Activated naive CD8-positive, alpha-beta T cell treated with anti-CD3 and anti-CD28 coated beads, Interleukin-2, amount 50 U/mL, for 24 hours (primary cell): ENCODE measurements around the gene AQR.
"Not testable (repeated sequence)": the region's sequence is repeated elsewhere in the genome, so short reads cannot be mapped to it uniquely, and the experiment has no call there.

Source experiments
- ATAC-seq: fragments of 150-1000 bp; cut with Tn5 transposase; one replicate; pipeline ENCODE4 v1.10.0; 2021
- DNase-seq: peaks from one replicate; pipeline ENCODE4 v3.0.0; 2021
- H3K27ac Mint-ChIP-seq: one replicate; pipeline ENCODE4 v1.8.0; 2021; ENCODE audit warnings: mild to moderate bottlenecking, mixed read lengths
- H3K27me3 Mint-ChIP-seq: one replicate; pipeline ENCODE4 v1.8.0; 2021; ENCODE audit warnings: mixed read lengths
- H3K36me3 Mint-ChIP-seq: one replicate; pipeline ENCODE4 v1.8.0; 2021; ENCODE audit warnings: low read depth, mixed read lengths
- H3K4me1 Mint-ChIP-seq: one replicate; pipeline ENCODE4 v1.8.0; 2021; ENCODE audit warnings: mixed read lengths
- H3K4me3 Mint-ChIP-seq: one replicate; pipeline ENCODE4 v1.8.0; 2021; ENCODE audit warnings: mild to moderate bottlenecking, moderate library complexity, mixed read lengths
- H3K9me3 Mint-ChIP-seq: one replicate; pipeline ENCODE4 v1.8.0; 2021; ENCODE audit warnings: mixed read lengths

Gene AQR

GRCh38 chr15:34986326-34986725 lies 16.8 kb upstream of the AQR start:
- no peaks in the 10 kb centered on the region for H3K9me3 Mint-ChIP-seq
- DNase-seq (no peak), ATAC-seq (no peak)
- peak overlapping the region; percentile 99 for H3K27ac Mint-ChIP-seq
- H3K4me3 Mint-ChIP-seq, result peak overlapping the region; percentile 96
- no peaks in the 10 kb centered on the region for H3K27me3 Mint-ChIP-seq
- H3K36me3 Mint-ChIP-seq, result peaks cover 48% of the 10 kb centered on the region
- peaks cover 43% of the 10 kb centered on the region for H3K4me1 Mint-ChIP-seq

- no peak for ATAC-seq
- Mint-ChIP-seq H3K4me3 (peak overlapping the region; percentile 96), H3K27ac (peak overlapping the region; percentile 76)
Observed at GRCh38 chr15:34984889-34985630, 15.5 kb upstream of the AQR start.

GRCh38 chr15:34976743-34977142 lies 7.2 kb upstream of the AQR start:
- Mint-ChIP-seq H3K4me3 (no peak overlapping the region), H3K27ac (no peak overlapping the region)

More at GRCh38 chr15:34984889-34985630, 15.5 kb upstream of the AQR start:
- no peak for DNase-seq
- H3K4me1 Mint-ChIP-seq, result peaks cover 47% of the 10 kb centered on the region
- no peaks in the 10 kb centered on the region for H3K9me3 Mint-ChIP-seq
- H3K36me3 Mint-ChIP-seq, result peaks cover 54% of the 10 kb centered on the region
- H3K27me3 Mint-ChIP-seq, result no peaks in the 10 kb centered on the region

GRCh38 chr15:34976073-34976472 lies 6.5 kb upstream of the AQR start:
- Mint-ChIP-seq H3K27me3 (no peaks in the 10 kb centered on the region), H3K9me3 (no peaks in the 10 kb centered on the region), H3K4me3 (no peak overlapping the region), H3K36me3 (peaks cover 7% of the 10 kb centered on the region), H3K4me1 (peaks cover 3% of the 10 kb centered on the region), H3K27ac (no peak overlapping the region)
- DNase-seq (no peak), ATAC-seq (no peak)

More at GRCh38 chr15:34976743-34977142, 7.2 kb upstream of the AQR start:
- DNase-seq (no peak), ATAC-seq (no peak)
- Mint-ChIP-seq H3K27me3 (no peaks in the 10 kb centered on the region), H3K36me3 (peaks cover 14% of the 10 kb centered on the region), H3K4me1 (peaks cover 6% of the 10 kb centered on the region), H3K9me3 (no peaks in the 10 kb centered on the region)

GRCh38 chr15:34973512-34973911 lies 4.0 kb upstream of the AQR start:
- no peak for DNase-seq

GRCh38 chr15:34970098-34970643 lies 629 bp upstream of the AQR start:
- peaks cover 40% of the 10 kb centered on the region for H3K4me1 Mint-ChIP-seq
- peaks cover 17% of the 10 kb centered on the region for H3K36me3 Mint-ChIP-seq
- peak overlapping the region; percentile 97 for H3K27ac Mint-ChIP-seq
- H3K27me3 Mint-ChIP-seq, DNase-seq, H3K9me3 Mint-ChIP-seq, ATAC-seq: not testable (repeated sequence)
- peak overlapping the region; percentile 100 for H3K4me3 Mint-ChIP-seq

More at GRCh38 chr15:34973512-34973911, 4.0 kb upstream of the AQR start:
- Mint-ChIP-seq H3K9me3 (no peaks in the 10 kb centered on the region), H3K4me3 (no peak overlapping the region), H3K27ac (no peak overlapping the region), H3K27me3 (no peaks in the 10 kb centered on the region), H3K4me1 (peaks cover 13% of the 10 kb centered on the region), H3K36me3 (peaks cover 7% of the 10 kb centered on the region)
- ATAC-seq, result no peak

- DNase-seq, result no peak
- ATAC-seq, result no peak
- H3K36me3 Mint-ChIP-seq, result peaks cover 38% of the 10 kb centered on the region
- no peaks in the 10 kb centered on the region for H3K27me3 Mint-ChIP-seq
- H3K4me3 Mint-ChIP-seq, result no peak overlapping the region
- H3K4me1 Mint-ChIP-seq, result peaks cover 39% of the 10 kb centered on the region
- no peak overlapping the region for H3K27ac Mint-ChIP-seq
- no peaks in the 10 kb centered on the region for H3K9me3 Mint-ChIP-seq
Observed at GRCh38 chr15:34964277-34964676, 5.3 kb downstream of the AQR start.

GRCh38 chr15:34953851-34954250 lies 15.7 kb downstream of the AQR start:
- Mint-ChIP-seq H3K27ac (no peak overlapping the region), H3K4me3 (no peak overlapping the region), H3K9me3 (no peaks in the 10 kb centered on the region), H3K27me3 (no peaks in the 10 kb centered on the region), H3K36me3 (peaks cover 28% of the 10 kb centered on the region), H3K4me1 (no peaks in the 10 kb centered on the region)
- no peak for ATAC-seq
- no peak for DNase-seq

- ATAC-seq, result no peak
- no peak for DNase-seq
- no peaks in the 10 kb centered on the region for H3K4me1 Mint-ChIP-seq
- H3K36me3 Mint-ChIP-seq, result peaks cover 27% of the 10 kb centered on the region
- no peak overlapping the region for H3K4me3 Mint-ChIP-seq
- no peaks in the 10 kb centered on the region for H3K9me3 Mint-ChIP-seq
- H3K27me3 Mint-ChIP-seq, result no peaks in the 10 kb centered on the region
- no peak overlapping the region for H3K27ac Mint-ChIP-seq
Observed at GRCh38 chr15:34952481-34952880, 17.1 kb downstream of the AQR start.

- no peak for DNase-seq
- H3K9me3 Mint-ChIP-seq, result no peaks in the 10 kb centered on the region
- H3K4me3 Mint-ChIP-seq, result no peak overlapping the region
- no peak for ATAC-seq
- H3K27me3 Mint-ChIP-seq, result no peaks in the 10 kb centered on the region
- H3K4me1 Mint-ChIP-seq, result no peaks in the 10 kb centered on the region
- H3K27ac Mint-ChIP-seq, result no peak overlapping the region
- peaks cover 28% of the 10 kb centered on the region for H3K36me3 Mint-ChIP-seq
Observed at GRCh38 chr15:34951993-34952392, 17.5 kb downstream of the AQR start.

GRCh38 chr15:34944936-34945335 lies 24.6 kb downstream of the AQR start:
- DNase-seq, result no peak
- Mint-ChIP-seq H3K4me3 (no peak overlapping the region), H3K9me3 (no peaks in the 10 kb centered on the region), H3K36me3 (peaks cover 23% of the 10 kb centered on the region), H3K4me1 (no peaks in the 10 kb centered on the region), H3K27ac (no peak overlapping the region), H3K27me3 (no peaks in the 10 kb centered on the region)
- no peak for ATAC-seq

GRCh38 chr15:34943711-34944110 lies 25.8 kb downstream of the AQR start:
- ATAC-seq, result no peak
- DNase-seq, result no peak
- Mint-ChIP-seq H3K4me3 (no peak overlapping the region), H3K9me3 (no peaks in the 10 kb centered on the region), H3K4me1 (no peaks in the 10 kb centered on the region), H3K27me3 (no peaks in the 10 kb centered on the region), H3K36me3 (peaks cover 31% of the 10 kb centered on the region), H3K27ac (no peak overlapping the region)

GRCh38 chr15:34943264-34943663 lies 26.3 kb downstream of the AQR start:
- peaks cover 34% of the 10 kb centered on the region for H3K36me3 Mint-ChIP-seq
- H3K27me3 Mint-ChIP-seq, H3K4me1 Mint-ChIP-seq, H3K4me3 Mint-ChIP-seq, H3K9me3 Mint-ChIP-seq, ATAC-seq, H3K27ac Mint-ChIP-seq, DNase-seq: not testable (repeated sequence)

- Mint-ChIP-seq H3K27ac (no peak overlapping the region), H3K4me1 (no peaks in the 10 kb centered on the region), H3K9me3 (no peaks in the 10 kb centered on the region), H3K36me3 (peaks cover 35% of the 10 kb centered on the region), H3K27me3 (no peaks in the 10 kb centered on the region), H3K4me3 (no peak overlapping the region)
- DNase-seq (no peak), ATAC-seq (no peak)
Observed at GRCh38 chr15:34942363-34942762, 27.2 kb downstream of the AQR start.

GRCh38 chr15:34941831-34942230 lies 27.7 kb downstream of the AQR start:
- DNase-seq (no peak), ATAC-seq (no peak)
- Mint-ChIP-seq H3K4me3 (no peak overlapping the region), H3K27me3 (no peaks in the 10 kb centered on the region), H3K27ac (no peak overlapping the region), H3K4me1 (no peaks in the 10 kb centered on the region), H3K9me3 (no peaks in the 10 kb centered on the region), H3K36me3 (peaks cover 35% of the 10 kb centered on the region)
